Epithelial cell of esophagus (primary cell): ENCODE measurements around the gene DDX3X.

Experiments used
- DNase-seq: peaks from one replicate; pipeline ENCODE4 v3.0.0; 2010; ENCODE audit warnings: low read depth
- H3K4me3 ChIP-seq: 2 replicates; pipeline ENCODE4 v1.5.1; 2011; ENCODE audit warnings: mild to moderate bottlenecking, low read length, control low read depth
- TF ChIP-seq, protein P1 (sequence below): IDR thresholded peaks from 2 replicates; pipeline ENCODE4 v1.5.1; 2011; ENCODE audit warnings: low read depth, mild to moderate bottlenecking, low read length, control low read depth, inconsistent platforms; ENCODE audit not compliant: insufficient read depth; ENCODE audit errors: missing control alignments

DDX3X gene

GRCh38 chrX:41347186-41347585, 13.2 kb downstream of the DDX3X start:
- no peak for DNase-seq
- TF ChIP-seq, protein P1, sequence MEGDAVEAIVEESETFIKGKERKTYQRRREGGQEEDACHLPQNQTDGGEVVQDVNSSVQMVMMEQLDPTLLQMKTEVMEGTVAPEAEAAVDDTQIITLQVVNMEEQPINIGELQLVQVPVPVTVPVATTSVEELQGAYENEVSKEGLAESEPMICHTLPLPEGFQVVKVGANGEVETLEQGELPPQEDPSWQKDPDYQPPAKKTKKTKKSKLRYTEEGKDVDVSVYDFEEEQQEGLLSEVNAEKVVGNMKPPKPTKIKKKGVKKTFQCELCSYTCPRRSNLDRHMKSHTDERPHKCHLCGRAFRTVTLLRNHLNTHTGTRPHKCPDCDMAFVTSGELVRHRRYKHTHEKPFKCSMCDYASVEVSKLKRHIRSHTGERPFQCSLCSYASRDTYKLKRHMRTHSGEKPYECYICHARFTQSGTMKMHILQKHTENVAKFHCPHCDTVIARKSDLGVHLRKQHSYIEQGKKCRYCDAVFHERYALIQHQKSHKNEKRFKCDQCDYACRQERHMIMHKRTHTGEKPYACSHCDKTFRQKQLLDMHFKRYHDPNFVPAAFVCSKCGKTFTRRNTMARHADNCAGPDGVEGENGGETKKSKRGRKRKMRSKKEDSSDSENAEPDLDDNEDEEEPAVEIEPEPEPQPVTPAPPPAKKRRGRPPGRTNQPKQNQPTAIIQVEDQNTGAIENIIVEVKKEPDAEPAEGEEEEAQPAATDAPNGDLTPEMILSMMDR, result no peak
- H3K4me3 ChIP-seq, result no peak overlapping the region

- DNase-seq, result no peak
- no peak overlapping the region for H3K4me3 ChIP-seq
- TF ChIP-seq, protein P1, result no peak
These were observed 14.6 kb downstream of the DDX3X start for GRCh38 chrX:41348551-41348950.

DNA sequence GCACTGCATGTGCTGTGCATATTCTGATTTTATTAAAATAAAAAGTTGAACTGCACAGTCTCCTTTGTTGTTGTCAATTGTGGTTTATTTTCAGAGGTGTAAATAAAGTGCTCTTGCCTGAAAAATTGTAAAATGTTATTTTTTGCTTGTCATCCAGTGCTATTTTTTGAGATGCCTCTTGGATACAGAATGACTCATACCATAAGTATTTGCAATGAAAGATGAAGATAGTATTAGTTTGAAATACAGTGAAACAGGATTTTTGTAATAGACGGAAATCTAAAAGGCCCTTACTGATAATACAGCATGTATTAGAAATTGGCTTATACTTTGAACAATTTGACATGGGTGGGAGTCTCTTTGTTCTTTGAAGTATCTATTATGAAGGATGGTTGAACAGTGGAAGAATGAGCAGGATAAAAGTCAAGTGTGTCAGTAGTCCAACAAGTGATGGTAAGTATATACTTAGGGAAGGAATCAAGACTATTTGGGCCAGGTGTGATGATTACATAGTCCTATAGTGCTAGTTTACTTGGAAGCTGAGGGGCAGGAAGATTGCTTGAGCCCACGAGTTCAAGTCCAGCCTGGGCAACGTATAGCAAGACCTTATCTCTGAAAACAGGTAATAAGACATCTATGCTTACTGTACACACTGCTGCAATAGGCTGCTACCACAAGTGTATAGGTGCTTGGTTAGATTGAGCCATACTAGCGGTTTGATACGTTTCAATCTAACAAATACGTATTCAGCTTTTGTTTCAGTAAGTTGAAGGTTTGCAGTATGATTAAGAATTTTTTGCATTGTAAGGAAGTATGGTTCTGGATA, 16.4 kb downstream of the DDX3X start:
- H3K4me3 ChIP-seq, result no peak overlapping the region
- DNase-seq, result no peak
- TF ChIP-seq, protein P1, result no peak

DNA sequence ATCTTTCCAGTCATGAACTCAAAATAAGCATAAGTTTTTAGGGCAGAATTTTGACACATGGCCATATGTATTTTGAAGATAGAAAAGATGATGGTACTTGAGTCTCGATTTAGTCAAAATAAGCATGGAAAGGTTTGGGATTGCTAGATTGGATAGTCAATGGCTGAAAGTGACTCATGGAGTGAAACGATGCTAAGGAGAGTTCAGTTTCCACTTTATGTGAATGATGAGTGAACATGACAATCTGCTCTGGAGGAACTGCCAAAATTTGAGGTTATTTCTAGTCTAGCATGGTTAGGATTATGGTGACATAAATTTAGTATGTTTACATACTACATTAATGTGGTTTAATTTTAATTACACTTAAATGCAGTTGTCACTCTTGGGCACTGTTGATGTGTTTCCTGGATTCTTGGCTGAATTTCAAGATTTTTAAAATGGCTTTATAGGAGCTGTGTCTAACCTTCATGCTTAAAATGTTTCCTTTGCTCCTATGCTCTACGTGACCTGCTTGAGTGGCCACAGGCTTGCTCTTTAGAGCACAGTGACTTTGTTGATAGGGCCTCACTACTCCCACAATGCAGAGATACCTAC, 17.1 kb downstream of the DDX3X start:
- H3K4me3 ChIP-seq, result no peak overlapping the region
- no peak for DNase-seq
- TF ChIP-seq, protein P1, result no peak

DNA sequence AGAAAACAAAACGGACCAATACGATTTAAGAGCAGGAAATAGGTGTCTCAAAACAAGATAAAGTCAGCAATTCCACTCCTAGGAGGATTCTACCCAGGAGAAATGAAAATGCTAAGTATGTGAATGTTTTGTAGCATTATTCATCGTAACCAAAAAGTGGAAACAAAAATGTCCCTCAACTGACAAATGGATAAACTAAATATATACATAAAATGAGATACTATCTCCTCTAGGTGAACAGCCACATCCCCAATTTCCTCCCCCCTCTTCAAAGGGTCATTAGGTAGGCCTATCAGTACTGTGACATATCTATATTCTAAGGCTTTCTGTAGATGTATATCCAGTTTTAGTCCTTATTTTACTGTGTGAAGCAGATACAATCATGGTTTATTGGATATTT, 18.0 kb downstream of the DDX3X start:
- H3K4me3 ChIP-seq, result no peak overlapping the region
- DNase-seq, result no peak
- TF ChIP-seq, protein P1, result no peak

DNA sequence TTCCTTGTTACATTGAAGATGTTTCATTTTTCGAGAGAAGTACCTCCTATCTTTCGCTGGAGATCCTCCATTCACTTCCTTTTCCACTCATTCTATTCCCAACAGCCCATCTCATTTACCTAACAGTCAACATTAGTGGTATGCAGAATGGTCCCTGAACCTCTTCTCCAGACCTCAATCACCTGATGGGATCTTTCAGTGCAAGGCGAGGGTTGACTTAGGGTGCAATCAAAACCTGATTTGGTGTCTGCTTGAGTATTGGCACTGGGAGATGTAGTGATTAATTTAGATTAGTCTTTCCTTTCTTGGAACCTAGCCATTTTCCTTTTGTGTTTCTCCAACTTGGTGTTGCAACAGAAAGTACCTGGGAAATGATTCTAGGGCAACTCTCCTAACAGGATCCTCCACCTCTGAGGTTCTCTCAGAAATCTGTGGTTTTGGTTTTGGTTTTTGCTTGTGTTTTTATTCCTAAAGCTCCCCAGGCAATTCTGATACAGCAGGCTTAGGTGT, 18.4 kb downstream of the DDX3X start:
- H3K4me3 ChIP-seq, result no peak overlapping the region
- TF ChIP-seq, protein P1, result no peak
- DNase-seq, result peak; percentile 73
